Keratinocyte (primary cell): ENCODE data around the gene GPR173. TPM values are rescaled to one million over a fixed set of nuclear protein-coding genes. Genes with fewer than 3 reads are reported as not detected.
A peak's percentile ranks its signal among the peaks of the same experiment; 100 is the strongest.

Source experiments
- DNase-seq: peaks from one replicate; pipeline ENCODE4 v3.0.0-alpha.2; 2011; ENCODE audit warnings: low read depth, missing footprints, low spot score
- FAIRE-seq: peaks from 2 replicates; lab custom pipeline; 2011; peaks lifted over from hg19 to GRCh38; lab: Jason Lieb, UNC
- H2AFZ ChIP-seq: 2 replicates; pipeline ENCODE4 v1.6.0; 2012; ENCODE audit warnings: low read length, control low read depth, inconsistent platforms; ENCODE audit not compliant: control insufficient read depth
- H3K27ac ChIP-seq: 2 replicates; pipeline ENCODE4 v1.5.1; 2011; ENCODE audit warnings: low read length; ENCODE audit not compliant: control insufficient read depth, insufficient read depth
- H3K27me3 ChIP-seq: 3 replicates; pipeline ENCODE4 v1.6.0; 2011; ENCODE audit warnings: low read length; ENCODE audit not compliant: control insufficient read depth, insufficient read depth; ENCODE audit errors: extremely low read depth
- H3K36me3 ChIP-seq, 2 experiments: 2 replicates in 1 of 2; 3 replicates in 1 of 2; pipeline ENCODE4 v1.5.1; 2011; ENCODE audit warnings: low read length in 2 of 2, mild to moderate bottlenecking in 1 of 2; ENCODE audit not compliant: control insufficient read depth in 2 of 2, insufficient read depth in 2 of 2; ENCODE audit errors: extremely low read depth in 1 of 2
- H3K4me1 ChIP-seq: 3 replicates; pipeline ENCODE4 v1.5.1; 2011; ENCODE audit warnings: low read length; ENCODE audit not compliant: control insufficient read depth, insufficient read depth; ENCODE audit errors: extremely low read depth
- H3K4me2 ChIP-seq: 3 replicates; pipeline ENCODE4 v1.6.0; 2011; ENCODE audit warnings: low read depth, low read length; ENCODE audit not compliant: control insufficient read depth, insufficient read depth; ENCODE audit errors: extremely low read depth
- H3K4me3 ChIP-seq, 3 experiments: fragments of 200-600 bp in 1 of 3; sonication (generic) in 1 of 3; 2 replicates in 2 of 3; 3 replicates in 1 of 3; pipeline ENCODE4 v1.5.1; 2011 to 2016; ENCODE audit warnings: low read length in 3 of 3, mild to moderate bottlenecking in 3 of 3, control low read depth in 2 of 3, inconsistent platforms in 1 of 3, low read depth in 1 of 3, mixed read lengths in 1 of 3, mixed run types in 1 of 3, moderate library complexity in 1 of 3; ENCODE audit not compliant: control insufficient read depth in 2 of 3, insufficient read depth in 2 of 3; ENCODE audit errors: extremely low read depth in 1 of 3
- H3K79me2 ChIP-seq: 2 replicates; pipeline ENCODE4 v1.6.0; 2012; ENCODE audit warnings: low read length; ENCODE audit not compliant: control insufficient read depth, insufficient read depth
- H3K9ac ChIP-seq: 3 replicates; pipeline ENCODE4 v1.6.0; 2011; ENCODE audit warnings: low read length; ENCODE audit not compliant: control insufficient read depth, insufficient read depth; ENCODE audit errors: extremely low read depth
- H3K9me1 ChIP-seq: 3 replicates; pipeline ENCODE4 v1.6.0; 2011; ENCODE audit warnings: low read length; ENCODE audit not compliant: control insufficient read depth, insufficient read depth; ENCODE audit errors: extremely low read depth
- H3K9me3 ChIP-seq: 2 replicates; pipeline ENCODE4 v1.5.1; 2012; ENCODE audit warnings: low read depth, low read length; ENCODE audit not compliant: control insufficient read depth
- H4K20me1 ChIP-seq: 3 replicates; pipeline ENCODE4 v1.6.0; 2011; ENCODE audit warnings: low read length; ENCODE audit not compliant: control insufficient read depth, insufficient read depth; ENCODE audit errors: extremely low read depth
- EZH2 ChIP-seq: IDR thresholded peaks from one replicate; pipeline ENCODE4 v1.6.1; 2012; ENCODE audit warnings: inconsistent platforms, mild to moderate bottlenecking, low read length, moderate library complexity
- dilution Hi-C: fragments of 300-500 bp; cut with MboI; formaldehyde crosslinking; loops from one replicate; pipeline ENCODE4 v1.7.0; 2020; ENCODE audit warnings: low sequenced_read_pairs; ENCODE audit not compliant: extremely low pct_ligation_motif_present
- polyA plus RNA-seq, 5 experiments: library from polyadenylated mRNA; depleted of rRNA in 3 of 5; stranded (reverse) in 3 of 5; stranded (forward) in 1 of 5; unstranded in 1 of 5; fragments of >200 nt; gene quantifications; 1 replicate in 1 of 5; 2 replicates in 3 of 5; 3 replicates in 1 of 5; pipeline versions ENCODE4 v1.2.1 to v1.2.3, GENCODE V29; 2011 to 2012; ENCODE audit warnings: missing spikeins in 2 of 5, low read depth in 1 of 5, low replicate concordance in 1 of 5
- TF ChIP-seq, protein P1 (sequence below), 3 experiments: IDR thresholded peaks in 1 of 3; conservative IDR thresholded peaks in 1 of 3; optimal IDR thresholded peaks in 1 of 3; 2 replicates in 2 of 3; 3 replicates in 1 of 3; pipeline versions ENCODE3 to v1.5.1; 2011; ENCODE audit warnings: low read length in 3 of 3, mild to moderate bottlenecking in 3 of 3, moderate library complexity in 2 of 3, control low read depth in 1 of 3, inconsistent platforms in 1 of 3; ENCODE audit not compliant: insufficient read depth in 2 of 3; ENCODE audit errors: extremely low read depth in 1 of 3

Gene GPR173
- polyA plus RNA-seq, 1 donor (not counting 4 experiments of a cell fraction or from before 2014, with no cell fraction given) = 0.08 TPM

DNA sequence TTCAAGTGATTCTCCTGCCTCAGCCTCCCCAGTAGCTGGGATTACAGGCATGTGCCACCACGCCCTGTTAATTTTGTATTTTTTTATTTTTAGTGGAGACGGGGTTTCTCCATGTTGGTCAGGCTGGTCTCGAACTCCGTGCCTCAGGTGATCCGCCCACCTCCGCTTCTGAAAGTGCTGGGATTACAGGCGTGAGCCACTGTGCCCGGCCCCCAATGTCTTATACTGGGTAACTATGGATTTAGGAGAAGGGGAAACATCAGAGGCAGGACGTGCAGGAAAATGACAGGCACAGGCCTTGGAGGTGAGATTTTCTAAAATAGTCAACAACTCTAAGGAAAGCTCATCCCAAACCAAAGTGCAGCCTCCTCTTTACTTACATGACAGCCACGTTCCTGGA, 22.5 kb downstream of the GPR173 start:
- FAIRE-seq (no peak), DNase-seq (no peak)
- Histone ChIP-seq H2AFZ (no peak overlapping the region), H3K79me2 (no peaks in the 10 kb centered on the region), H3K27ac (no peak overlapping the region), H3K4me1 (no peaks in the 10 kb centered on the region), H3K4me3 (no peak overlapping the region), H4K20me1 (no peaks in the 10 kb centered on the region), H3K36me3 (no peaks in the 10 kb centered on the region), H3K4me2 (no peak overlapping the region), H3K9me1 (no peaks in the 10 kb centered on the region), H3K9ac (no peak overlapping the region), H3K9me3 (no peaks in the 10 kb centered on the region), H3K27me3 (no peaks in the 10 kb centered on the region)
- no peak for TF ChIP-seq EZH2
- TF ChIP-seq, protein P1, sequence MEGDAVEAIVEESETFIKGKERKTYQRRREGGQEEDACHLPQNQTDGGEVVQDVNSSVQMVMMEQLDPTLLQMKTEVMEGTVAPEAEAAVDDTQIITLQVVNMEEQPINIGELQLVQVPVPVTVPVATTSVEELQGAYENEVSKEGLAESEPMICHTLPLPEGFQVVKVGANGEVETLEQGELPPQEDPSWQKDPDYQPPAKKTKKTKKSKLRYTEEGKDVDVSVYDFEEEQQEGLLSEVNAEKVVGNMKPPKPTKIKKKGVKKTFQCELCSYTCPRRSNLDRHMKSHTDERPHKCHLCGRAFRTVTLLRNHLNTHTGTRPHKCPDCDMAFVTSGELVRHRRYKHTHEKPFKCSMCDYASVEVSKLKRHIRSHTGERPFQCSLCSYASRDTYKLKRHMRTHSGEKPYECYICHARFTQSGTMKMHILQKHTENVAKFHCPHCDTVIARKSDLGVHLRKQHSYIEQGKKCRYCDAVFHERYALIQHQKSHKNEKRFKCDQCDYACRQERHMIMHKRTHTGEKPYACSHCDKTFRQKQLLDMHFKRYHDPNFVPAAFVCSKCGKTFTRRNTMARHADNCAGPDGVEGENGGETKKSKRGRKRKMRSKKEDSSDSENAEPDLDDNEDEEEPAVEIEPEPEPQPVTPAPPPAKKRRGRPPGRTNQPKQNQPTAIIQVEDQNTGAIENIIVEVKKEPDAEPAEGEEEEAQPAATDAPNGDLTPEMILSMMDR (optimal IDR thresholded peaks at IDR 0.05 in 1 of 3, IDR thresholded peaks at IDR 0.05 in 1 of 3, conservative IDR thresholded peaks at IDR 0.05 in 1 of 3; ENCODE audit: extremely low read depth in 1 of 3, insufficient read depth in 2 of 3, low read length in 3 of 3) = no peak
- dilution Hi-C loops = no loop called here

GRCh38 chrX:53071604-53072417, 23.2 kb downstream of the GPR173 start:
- TF ChIP-seq, protein P1 (optimal IDR thresholded peaks at IDR 0.05 in 1 of 3, IDR thresholded peaks at IDR 0.05 in 1 of 3, conservative IDR thresholded peaks at IDR 0.05 in 1 of 3; ENCODE audit: extremely low read depth in 1 of 3, insufficient read depth in 2 of 3, low read length in 3 of 3) = peak; percentile 62 to 80 (median 75)
- TF ChIP-seq EZH2 = no peak
- H3K4me1 ChIP-seq = no peaks in the 10 kb centered on the region
- H3K9me3 ChIP-seq = no peaks in the 10 kb centered on the region
- H3K9ac ChIP-seq = peak overlapping the region; percentile 47
- no peaks in the 10 kb centered on the region for H3K36me3 ChIP-seq
- H3K79me2 ChIP-seq = no peaks in the 10 kb centered on the region
- FAIRE-seq (no peak), DNase-seq (peak; percentile 52)
- dilution Hi-C loops = no loop called here
- H3K9me1 ChIP-seq = no peaks in the 10 kb centered on the region
- H3K27me3 ChIP-seq = no peaks in the 10 kb centered on the region
- no peaks in the 10 kb centered on the region for H4K20me1 ChIP-seq
- H3K4me2 ChIP-seq = peak overlapping the region; percentile 84
- H3K27ac ChIP-seq = peak overlapping the region; percentile 40
- H3K4me3 ChIP-seq = peak overlapping the region in 2 of 3 experiments; percentile 42 to 79
- peak overlapping the region; percentile 88 for H2AFZ ChIP-seq
